ENCODE results near the gene SUN5.

The SUN5 gene

DNA sequence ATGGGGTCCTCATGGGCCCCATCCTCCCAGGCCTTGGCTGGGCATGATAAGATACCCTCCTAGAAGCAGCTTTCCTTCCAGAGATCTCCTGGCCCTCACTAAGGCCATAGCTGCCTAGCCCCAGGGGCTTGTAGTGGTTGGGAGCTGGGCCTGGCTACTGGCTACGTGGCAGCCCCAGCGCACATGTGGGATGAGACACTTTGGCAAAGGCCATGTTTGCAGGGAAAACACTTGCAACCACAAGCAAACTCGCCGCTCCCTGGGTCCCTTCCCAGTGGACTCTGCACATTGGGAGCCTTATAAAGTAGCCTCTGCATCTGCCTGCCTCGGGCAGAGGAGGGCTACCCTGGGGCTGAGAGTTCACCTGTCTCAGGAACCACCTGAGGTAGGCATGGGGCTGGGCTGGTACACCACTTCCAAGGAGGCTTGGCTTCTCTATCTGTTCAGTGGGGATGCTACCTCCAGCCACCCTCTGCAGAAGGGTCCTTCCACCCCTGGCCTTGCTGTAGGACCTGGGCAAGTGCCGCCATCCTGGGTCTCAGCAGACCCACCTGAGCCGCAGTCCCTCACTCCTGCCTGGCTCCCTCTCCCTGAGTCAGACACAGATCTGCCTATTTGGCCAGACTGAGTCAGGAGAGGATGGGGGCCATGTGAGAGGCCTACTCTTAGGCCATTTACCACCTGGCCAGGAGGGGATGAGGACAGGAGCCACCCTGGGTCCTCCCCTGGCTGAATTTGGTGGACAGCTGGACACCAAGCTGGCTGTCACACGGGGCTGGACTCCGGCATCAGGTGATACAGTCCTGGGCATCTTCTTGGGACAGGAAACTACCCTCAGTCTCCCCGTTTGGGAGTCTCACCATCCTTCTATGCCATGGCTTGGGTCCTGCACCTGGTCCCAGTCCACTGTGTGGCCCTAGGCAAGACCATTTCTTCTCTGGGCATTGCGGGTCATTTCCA is 3.4 kb upstream of the SUN5 start, which contains the start of gene BPIFB2:
Gene BPIFB2 (plus strand): TSS at position 329 of the 960 bp plus-strand sequence. CDS start 871 bp downstream, outside the sequence.
- Histone ChIP-seq H3K9ac (no peak within 1 kb of the TSS), H3K27ac (no peak within 1 kb of the TSS), H3K36me3 (no peaks in the 10 kb centered on the region), H3K4me3 (no peak within 1 kb of the TSS), H3K27me3 (no peaks in the 10 kb centered on the region; the same call in 1 of the 2 replicates), H3K4me1 (peaks cover 28% of the 10 kb centered on the region), H3K9me3 (no peaks in the 10 kb centered on the region), H4K20me1 (no peaks in the 10 kb centered on the region), H3K4me2 (peak within 1 kb of the TSS; percentile 78)
- no peak for TF ChIP-seq Cebpa-rat (IDR thresholded peaks at IDR 0.05)

DNA sequence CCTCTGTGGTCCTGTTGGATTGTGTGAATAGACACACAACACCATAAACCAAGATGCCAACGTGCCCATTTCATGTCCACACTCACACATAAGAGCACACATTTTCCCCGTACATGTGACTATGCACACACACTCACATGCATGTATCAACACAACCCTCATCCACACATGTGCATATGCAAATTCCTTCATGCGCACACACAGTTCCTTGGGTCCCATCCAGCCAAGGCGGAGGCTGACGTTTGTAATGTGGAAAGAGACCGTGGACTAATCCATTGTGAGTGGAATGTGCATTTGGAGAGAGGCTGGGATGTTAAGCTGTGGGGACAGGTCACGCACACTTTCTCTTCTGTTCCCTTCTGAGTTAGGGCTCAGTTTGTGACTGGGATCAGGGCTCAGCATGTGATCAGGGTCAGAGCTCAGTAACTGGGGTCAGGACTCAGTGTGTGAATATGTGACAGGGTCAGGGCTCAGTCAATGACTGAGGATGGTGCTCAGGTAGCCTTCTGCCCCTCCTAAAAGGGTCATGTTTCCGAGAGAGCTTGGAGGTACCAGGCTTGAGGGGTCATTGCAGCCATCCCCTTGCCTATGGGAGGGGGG is 2.6 kb upstream of the SUN5 start:
- Histone ChIP-seq H3K4me3 (no peak overlapping the region), H3K4me2 (no peak overlapping the region), H3K36me3 (no peaks in the 10 kb centered on the region), H3K4me1 (peaks cover 28% of the 10 kb centered on the region), H3K27me3 (no peaks in the 10 kb centered on the region; the same call in 1 of the 2 replicates), H4K20me1 (no peaks in the 10 kb centered on the region), H3K27ac (no peak overlapping the region), H3K9ac (no peak overlapping the region), H3K9me3 (no peaks in the 10 kb centered on the region)
- no peak for TF ChIP-seq Cebpa-rat (IDR thresholded peaks at IDR 0.05)

GRCh38 chr20:33005908-33006775 is 1.9 kb upstream of the SUN5 start:
- Histone ChIP-seq H3K36me3 (no peaks in the 10 kb centered on the region), H3K4me3 (no peak overlapping the region), H3K27me3 (no peaks in the 10 kb centered on the region; the same call in 1 of the 2 replicates), H3K4me2 (no peak overlapping the region), H3K9ac (no peak overlapping the region), H3K4me1 (peaks cover 28% of the 10 kb centered on the region), H4K20me1 (no peaks in the 10 kb centered on the region), H3K27ac (no peak overlapping the region), H3K9me3 (no peaks in the 10 kb centered on the region)
- TF ChIP-seq Cebpa-rat (IDR thresholded peaks at IDR 0.05), result no peak

DNA sequence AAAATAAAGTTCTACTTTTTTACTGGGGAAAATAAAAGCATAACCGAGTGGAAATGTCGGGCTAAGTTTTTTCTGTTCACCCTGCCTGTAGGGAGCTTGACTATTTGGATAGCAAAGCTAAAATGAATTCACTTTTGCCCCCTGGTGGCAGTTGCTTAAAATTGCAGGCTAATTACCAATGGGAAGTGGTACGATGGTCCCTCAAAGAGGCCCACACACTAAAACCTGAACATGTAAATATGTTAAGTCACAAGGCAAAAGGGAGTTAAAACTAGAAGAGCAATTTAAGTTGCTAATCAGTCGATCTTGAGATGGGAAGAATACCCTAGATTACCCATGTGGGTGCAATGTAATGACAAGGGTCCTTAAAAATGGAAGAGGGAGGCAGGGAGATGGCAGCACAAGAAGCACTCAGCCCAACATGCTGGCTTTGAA is 916 bp upstream of the SUN5 start:
- Histone ChIP-seq H3K27ac (no peak overlapping the region), H3K27me3 (no peaks in the 10 kb centered on the region; the same call in 1 of the 2 replicates), H3K4me1 (peaks cover 25% of the 10 kb centered on the region), H4K20me1 (no peaks in the 10 kb centered on the region), H3K4me3 (no peak overlapping the region), H3K36me3 (no peaks in the 10 kb centered on the region), H3K4me2 (no peak overlapping the region), H3K9ac (no peak overlapping the region), H3K9me3 (no peaks in the 10 kb centered on the region)
- TF ChIP-seq Cebpa-rat (IDR thresholded peaks at IDR 0.05), result no peak

DNA sequence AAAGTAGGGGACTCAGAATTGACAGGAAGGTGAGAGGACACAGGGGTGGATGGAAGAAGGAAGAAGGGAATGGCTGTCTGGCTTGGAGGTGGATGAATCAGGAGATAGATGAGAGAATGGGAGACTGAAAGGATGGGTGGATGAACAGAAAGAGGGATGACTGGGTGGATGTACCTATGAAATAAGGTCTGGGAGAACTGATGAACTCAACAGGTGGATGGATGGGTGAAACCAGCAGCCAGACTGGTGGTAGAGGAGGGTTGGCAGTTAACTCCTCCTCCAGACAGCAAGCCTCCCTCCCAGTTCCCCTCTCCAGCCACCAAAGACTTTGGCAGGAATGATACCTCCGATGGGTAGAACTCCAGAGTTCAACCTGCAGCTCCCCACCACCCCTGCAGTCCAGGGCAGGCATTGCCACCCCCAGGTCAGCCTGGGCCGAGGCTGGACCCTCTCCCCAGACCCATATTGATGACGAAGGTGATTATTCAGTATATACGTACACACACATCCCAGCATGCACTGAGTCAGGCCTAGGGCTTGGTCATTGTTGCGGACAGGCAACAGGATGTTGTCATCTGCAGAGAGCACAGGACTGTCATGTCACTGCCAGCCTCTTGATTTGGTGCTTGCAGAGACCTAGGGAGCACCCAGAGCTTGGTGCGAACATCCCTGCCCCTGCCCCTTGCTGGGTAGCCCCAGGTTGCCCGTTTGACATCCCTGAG is 2.0 kb downstream of the SUN5 start:
- no peaks in the 10 kb centered on the region for H3K9me3 ChIP-seq
- no peak for TF ChIP-seq Cebpa-rat (IDR thresholded peaks at IDR 0.05)
- no peaks in the 10 kb centered on the region for H4K20me1 ChIP-seq
- no peak overlapping the region for H3K4me3 ChIP-seq
- peaks cover 6% of the 10 kb centered on the region for H3K4me1 ChIP-seq
- H3K27ac ChIP-seq, result no peak overlapping the region
- H3K4me2 ChIP-seq, result no peak overlapping the region
- H3K27me3 ChIP-seq, result no peaks in the 10 kb centered on the region; the same call in 1 of the 2 replicates
- no peaks in the 10 kb centered on the region for H3K36me3 ChIP-seq
- H3K9ac ChIP-seq, result no peak overlapping the region

- no peak for TF ChIP-seq Cebpa-rat (IDR thresholded peaks at IDR 0.05)
- peaks cover 6% of the 10 kb centered on the region for H3K4me1 ChIP-seq
Observed at GRCh38 chr20:33000802-33001466, 3.3 kb downstream of the SUN5 start.

GRCh38 chr20:32999603-33000250 is 4.5 kb downstream of the SUN5 start:
- H3K4me2 ChIP-seq, result peak overlapping the region; percentile 28; the same call in 1 of the 2 replicates
- H3K27ac ChIP-seq, result no peak overlapping the region
- no peaks in the 10 kb centered on the region for H4K20me1 ChIP-seq
- H3K4me3 ChIP-seq, result no peak overlapping the region
- no peak for TF ChIP-seq Cebpa-rat (IDR thresholded peaks at IDR 0.05)
- no peak overlapping the region for H3K9ac ChIP-seq
- H3K36me3 ChIP-seq, result no peaks in the 10 kb centered on the region
- peaks cover 16% of the 10 kb centered on the region for H3K9me3 ChIP-seq
- peaks cover 6% of the 10 kb centered on the region for H3K4me1 ChIP-seq
- no peaks in the 10 kb centered on the region for H3K27me3 ChIP-seq

More at GRCh38 chr20:33000802-33001466, 3.3 kb downstream of the SUN5 start:
- peaks cover 4% of the 10 kb centered on the region for H3K9me3 ChIP-seq
- H3K4me2 ChIP-seq, result no peak overlapping the region
- H3K4me3 ChIP-seq, result no peak overlapping the region
- no peaks in the 10 kb centered on the region for H4K20me1 ChIP-seq
- H3K36me3 ChIP-seq, result no peaks in the 10 kb centered on the region
- no peaks in the 10 kb centered on the region for H3K27me3 ChIP-seq
- H3K27ac ChIP-seq, result no peak overlapping the region
- no peak overlapping the region for H3K9ac ChIP-seq

- Histone ChIP-seq H3K27ac (no peak overlapping the region), H3K9ac (no peak overlapping the region), H3K9me3 (peaks cover 20% of the 10 kb centered on the region), H3K27me3 (no peaks in the 10 kb centered on the region), H3K4me1 (peaks cover 23% of the 10 kb centered on the region), H3K4me2 (no peak overlapping the region), H4K20me1 (no peaks in the 10 kb centered on the region), H3K4me3 (no peak overlapping the region), H3K36me3 (no peaks in the 10 kb centered on the region)
- TF ChIP-seq Cebpa-rat (IDR thresholded peaks at IDR 0.05), result no peak
Observed at GRCh38 chr20:32997431-32997830, 6.8 kb downstream of the SUN5 start.

All from BLaER1 (cell line).